Kidney capillary endothelial cell (primary cell): Measurements from ENCODE around the gene RORC.
"Not testable (repeated sequence)": the region's sequence is repeated elsewhere in the genome, so short reads cannot be mapped to it uniquely, and the experiment has no call there.

Experiments used
- DNase-seq: peaks from one replicate; pipeline ENCODE4 v3.0.0-alpha.2; 2018; ENCODE audit warnings: low spot score

Gene RORC

DNA sequence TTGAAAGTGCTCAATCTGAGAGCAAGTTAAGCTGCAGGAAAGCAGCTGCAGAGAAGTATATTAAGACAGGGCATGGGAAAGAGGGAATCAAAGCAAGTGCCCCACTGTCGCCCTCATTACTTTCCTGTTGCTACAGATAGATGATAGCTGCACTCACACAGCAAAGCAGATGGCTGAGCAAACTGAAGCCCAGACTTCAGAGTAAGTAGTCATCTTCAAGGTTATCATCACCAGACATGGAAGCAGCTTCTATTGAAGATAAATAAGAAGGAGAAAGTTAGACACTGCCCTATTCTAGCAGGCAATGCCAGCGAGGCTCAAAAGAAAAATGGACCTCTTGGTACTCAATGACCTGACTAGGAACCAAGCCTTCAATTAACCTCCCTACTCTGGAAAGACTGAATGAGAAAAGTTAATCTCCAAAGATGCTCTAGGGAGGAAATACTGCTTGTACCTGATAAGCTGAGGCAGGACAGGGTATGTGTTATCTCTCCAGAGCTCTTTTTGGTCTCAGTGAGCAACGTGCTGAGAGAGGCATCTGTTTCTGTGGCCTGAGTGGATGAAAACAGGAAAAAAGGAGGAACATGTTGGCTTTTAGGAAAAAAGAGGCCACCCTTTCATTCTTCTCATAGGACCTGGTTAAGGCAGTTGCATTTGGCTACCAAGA, 57.2 kb downstream of the RORC start:
- DNase-seq, result no peak

DNA sequence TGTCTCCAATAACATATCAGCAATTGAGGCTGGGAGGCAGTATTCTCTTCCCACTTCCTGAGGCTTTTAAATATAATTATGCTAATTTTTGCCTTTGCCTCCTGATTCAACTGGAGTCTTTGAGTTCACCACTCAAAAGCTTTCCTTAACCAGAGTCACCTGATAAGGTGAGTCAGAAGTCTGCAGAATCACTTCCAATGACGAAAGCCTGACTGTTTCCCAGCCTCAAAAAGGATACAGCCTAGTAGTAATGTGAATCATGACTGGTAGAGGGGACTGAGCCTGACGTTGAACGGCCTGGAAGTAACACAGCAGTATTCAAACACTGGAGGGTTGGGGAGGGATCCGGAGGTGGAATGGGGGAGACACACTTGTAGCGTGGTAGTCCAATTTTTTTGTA, 57.9 kb downstream of the RORC start:
- no peak for DNase-seq

- DNase-seq, result not testable (repeated sequence)
These were observed 62.3 kb downstream of the RORC start for GRCh38 chr1:151769270-151769669.

DNA sequence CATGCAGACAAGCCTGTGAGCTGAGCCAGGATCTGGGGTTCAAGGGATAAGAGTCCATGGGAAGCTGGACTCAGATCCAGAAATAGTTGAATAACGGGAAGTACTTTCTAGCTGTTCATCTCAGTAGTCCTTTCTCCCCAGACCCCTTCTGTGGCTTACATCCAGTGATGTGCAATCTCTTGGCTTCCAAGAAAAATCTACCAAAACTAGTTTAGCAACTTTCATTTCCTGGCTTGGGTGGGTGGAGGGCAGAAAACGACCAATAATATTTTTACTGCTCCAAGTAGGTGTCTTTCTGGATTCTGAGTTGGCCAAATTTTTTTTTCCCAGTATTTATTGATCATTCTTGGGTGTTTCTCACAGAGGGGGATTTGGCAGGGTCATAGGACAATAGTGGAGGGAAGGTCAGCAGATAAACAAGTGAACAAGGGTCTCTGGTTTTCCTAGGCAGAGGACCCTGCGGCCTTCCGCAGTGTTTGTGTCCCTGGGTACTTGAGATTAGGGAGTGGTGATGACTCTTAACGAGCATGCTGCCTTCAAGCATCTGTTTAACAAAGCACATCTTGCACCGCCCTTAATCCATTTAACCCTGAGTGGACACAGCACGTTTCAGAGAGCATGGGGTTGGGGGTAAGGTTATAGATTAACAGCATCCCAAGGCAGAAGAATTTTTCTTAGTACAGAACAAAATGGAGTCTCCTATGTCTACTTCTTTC, 63.1 kb downstream of the RORC start:
- DNase-seq, result not testable (repeated sequence)

- no peak for DNase-seq
These were observed 67.6 kb downstream of the RORC start for GRCh38 chr1:151763990-151764389.

DNA sequence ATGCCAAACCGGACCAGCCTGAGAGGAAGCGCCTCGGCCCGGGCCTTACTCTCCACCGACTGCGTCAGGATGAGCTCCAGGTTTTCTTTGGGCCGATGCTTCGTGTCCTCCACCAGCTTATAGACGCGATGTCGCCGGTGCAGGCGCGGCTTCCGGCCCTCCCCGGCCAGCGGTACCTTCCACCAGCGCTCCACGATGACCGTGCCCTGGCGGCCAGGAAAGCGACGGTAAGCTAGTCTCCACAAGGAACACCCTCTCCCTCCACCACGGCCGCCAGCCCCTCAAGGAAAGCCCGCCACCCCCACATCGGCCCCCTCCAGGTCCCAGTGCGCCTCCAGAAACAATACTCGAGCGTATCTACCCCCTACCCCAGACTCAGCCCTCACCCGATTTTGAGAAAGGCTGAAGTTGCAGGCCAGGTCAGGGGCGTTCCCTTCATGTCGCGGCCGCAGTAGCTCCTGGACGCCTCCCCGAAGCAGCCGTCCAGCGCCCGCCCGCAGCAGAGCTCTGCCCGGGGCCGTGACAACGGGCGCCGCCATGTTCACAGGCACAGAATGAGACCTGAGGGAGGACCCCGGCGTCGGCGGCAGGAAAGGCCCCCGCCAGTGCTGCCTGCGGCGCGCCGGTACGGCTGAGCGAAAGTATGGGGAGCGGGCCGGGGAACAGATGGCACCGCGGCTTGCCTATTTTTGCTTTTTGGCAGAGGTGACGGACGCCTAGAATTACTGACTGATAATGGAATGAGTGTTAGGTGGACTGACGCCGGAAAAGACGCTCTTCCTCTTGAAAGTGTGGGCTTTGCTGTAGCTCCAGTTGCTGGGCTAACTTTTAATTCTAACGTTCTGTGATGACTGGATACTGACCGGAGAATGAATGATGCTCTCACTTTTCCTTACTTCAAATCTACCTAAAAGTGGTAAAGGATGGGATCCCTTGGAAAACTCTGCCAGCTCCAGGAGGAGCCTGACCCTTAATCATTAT, 68.4 kb downstream of the RORC start, which contains the start of gene MRPL9:
MRPL9 (minus strand) TSS at position 556 of the 981 bp plus-strand sequence; CDS start at position 539, 17 bp downstream.
- peak; percentile 68 for DNase-seq

GRCh38 chr1:151760597-151761385, 70.8 kb downstream of the RORC start:
- peak; percentile 15 for DNase-seq

GRCh38 chr1:151759241-151759640, 72.4 kb downstream of the RORC start:
- no peak for DNase-seq

- peak; percentile 60 for DNase-seq
These were observed 75.3 kb downstream of the RORC start for GRCh38 chr1:151756291-151756690.
